ENCODE results near the gene MSLN. TPM values are rescaled to one million over a fixed set of nuclear protein-coding genes. Genes with fewer than 3 reads are reported as not detected.

MSLN gene
- total and polyA plus RNA-seq, 2 donors (not counting 3 experiments of a cell fraction or from before 2014, with no cell fraction given), result not detected

GRCh38 chr16:763369-764183, 3.0 kb downstream of the MSLN start:
- no peaks in the 10 kb centered on the region for H3K9me3 ChIP-seq (replicated peaks; ENCODE audit: control insufficient read depth, insufficient read depth, low read length)
- H3K9me1 ChIP-seq (replicated peaks; ENCODE audit: control insufficient read depth, extremely low read depth, insufficient read depth, low read length), result no peaks in the 10 kb centered on the region
- H4K20me1 ChIP-seq (replicated peaks; ENCODE audit: control insufficient read depth, extremely low read depth, insufficient read depth, low read length), result no peaks in the 10 kb centered on the region
- H2AFZ ChIP-seq (ENCODE audit: low read depth, low read length), result no peak overlapping the region
- FAIRE-seq (no peak), DNase-seq (ENCODE audit: low read depth, low spot score) (no peak)
- CTCF ChIA-PET, result no interaction called here
- no TSS peak for BruUV-seq (replicated peaks)
- no peak overlapping the region for H3K4me2 ChIP-seq (ENCODE audit: insufficient read depth, low read length)
- dilution Hi-C loops (cut with MboI; ENCODE audit: extremely low pct_ligation_motif_present, low sequenced_read_pairs) (no loop called here), intact Hi-C loops (cut with micrococcal nuclease) (no loop called here)
- no peaks in the 10 kb centered on the region for H3K27me3 ChIP-seq (ENCODE audit: control insufficient read depth in 2 of 2, insufficient read depth in 2 of 2, low read length in 2 of 2)
- no peak overlapping the region for H3K4me3 ChIP-seq (replicated peaks in 1 of 3; ENCODE audit: insufficient read depth in 1 of 3, low read depth in 1 of 3, low read length in 3 of 3)
- H3K36me3 ChIP-seq (ENCODE audit: control insufficient read depth in 2 of 2, extremely low read depth in 1 of 2, insufficient read depth in 2 of 2, low read length in 2 of 2), result no peaks in the 10 kb centered on the region
- TF ChIP-seq POLR2AphosphoS5 (IDR thresholded peaks at IDR 0.05; ENCODE audit: insufficient read depth, low read depth, low read length) (no peak), POLR2A (IDR thresholded peaks at IDR 0.05; ENCODE audit: low read depth, low read length) (no peak), GATA2 (IDR thresholded peaks at IDR 0.05; ENCODE audit: insufficient read depth, insufficient read length, low read depth, low read length) (no peak), JUN (IDR thresholded peaks at IDR 0.05; ENCODE audit: borderline replicate concordance, insufficient read depth, insufficient read length, low read depth) (no peak), FOS (IDR thresholded peaks at IDR 0.05; ENCODE audit: borderline replicate concordance, insufficient read depth, low read length) (no peak), EZH2 (IDR thresholded peaks at IDR 0.05; ENCODE audit: borderline replicate concordance, low read depth, low read length, severe bottlenecking) (no peak), MYC (IDR thresholded peaks at IDR 0.05; ENCODE audit: low read depth, low read length) (no peak), CTCF (IDR thresholded peaks at IDR 0.05; ENCODE audit: extremely low read depth in 1 of 2, insufficient read depth in 1 of 2, low read depth in 1 of 2, low read length in 2 of 2) (no peak), MAX (IDR thresholded peaks at IDR 0.05; ENCODE audit: insufficient read depth, insufficient read length) (no peak)
- H3K4me1 ChIP-seq (ENCODE audit: control insufficient read depth, extremely low read depth, insufficient read depth, low read length), result no peaks in the 10 kb centered on the region
- H3K9ac ChIP-seq (replicated peaks; ENCODE audit: extremely low read depth, insufficient read depth, low read length), result no peak overlapping the region
- POLR2A ChIA-PET, result no interaction called here
- H3K27ac ChIP-seq (ENCODE audit: insufficient read depth, low read depth, low read length), result no peak overlapping the region
- no peaks in the 10 kb centered on the region for H3K79me2 ChIP-seq (ENCODE audit: control insufficient read depth, insufficient read depth, low read length)

Measured in endothelial cell of umbilical vein (primary cell).